Measurements from ENCODE around the gene FOXK2.

The FOXK2 gene

GRCh38 chr17:82518826-82519810 lies at the start of gene FOXK2:
FOXK2 (plus strand) TSS chr17:82519732; CDS start chr17:82519889, 157 bp downstream.
- Histone ChIP-seq H3K9ac (ENCODE audit: low read length) (peak within 1 kb of the TSS; percentile 69), H3K9me3 (ENCODE audit: control insufficient read depth, low read length) (no peaks in the 10 kb centered on the region), H3K36me3 (ENCODE audit: control insufficient read depth, insufficient read depth, low read length) (no peaks in the 10 kb centered on the region), H3K4me1 (ENCODE audit: control insufficient read depth, insufficient read depth, low read length) (peaks cover 8% of the 10 kb centered on the region), H3K27me3 (ENCODE audit: control insufficient read depth, insufficient read depth, low read length) (no peaks in the 10 kb centered on the region), H3K4me3 (ENCODE audit: low read length) (peak within 1 kb of the TSS; percentile 23)

DNA sequence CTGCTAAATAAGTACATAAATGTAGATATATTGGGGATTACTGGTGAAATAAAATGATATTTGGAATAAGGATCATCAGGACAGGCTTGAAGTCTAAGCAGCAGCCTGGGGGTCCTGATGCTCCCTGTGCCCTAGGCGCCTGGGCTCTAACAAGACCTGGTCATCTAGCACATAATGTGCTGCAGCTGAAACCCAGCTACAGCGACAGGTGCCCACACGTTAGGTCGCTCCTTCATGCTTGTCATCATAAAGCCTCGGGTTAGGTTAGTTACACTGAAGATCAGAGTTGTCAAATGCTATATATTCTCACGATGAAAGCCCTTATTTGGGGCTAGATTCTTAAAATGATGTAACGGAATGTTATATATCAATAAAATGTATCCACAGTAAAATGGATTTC lies 49.5 kb upstream of the FOXK2 start:
- no peaks in the 10 kb centered on the region for H3K4me1 ChIP-seq (ENCODE audit: control insufficient read depth, insufficient read depth, low read length)
- H3K36me3 ChIP-seq (ENCODE audit: control insufficient read depth, insufficient read depth, low read length), result peaks cover 6% of the 10 kb centered on the region
- no peaks in the 10 kb centered on the region for H3K9me3 ChIP-seq (ENCODE audit: control insufficient read depth, low read length)
- no peak overlapping the region for H3K9ac ChIP-seq (ENCODE audit: low read length)
- no peak overlapping the region for H3K4me3 ChIP-seq (ENCODE audit: low read length)
- H3K27me3 ChIP-seq (ENCODE audit: control insufficient read depth, insufficient read depth, low read length), result no peaks in the 10 kb centered on the region

GRCh38 chr17:82474223-82475010 lies 45.1 kb upstream of the FOXK2 start:
- Histone ChIP-seq H3K9me3 (ENCODE audit: control insufficient read depth, low read length) (no peaks in the 10 kb centered on the region), H3K9ac (ENCODE audit: low read length) (no peak overlapping the region), H3K36me3 (ENCODE audit: control insufficient read depth, insufficient read depth, low read length) (peaks cover 8% of the 10 kb centered on the region), H3K27me3 (ENCODE audit: control insufficient read depth, insufficient read depth, low read length) (no peaks in the 10 kb centered on the region), H3K4me3 (ENCODE audit: low read length) (no peak overlapping the region), H3K4me1 (ENCODE audit: control insufficient read depth, insufficient read depth, low read length) (no peaks in the 10 kb centered on the region)

GRCh38 chr17:82475458-82475857 lies 44.1 kb upstream of the FOXK2 start:
- Histone ChIP-seq H3K9me3 (ENCODE audit: control insufficient read depth, low read length) (no peaks in the 10 kb centered on the region), H3K4me3 (ENCODE audit: low read length) (no peak overlapping the region), H3K9ac (ENCODE audit: low read length) (no peak overlapping the region), H3K36me3 (ENCODE audit: control insufficient read depth, insufficient read depth, low read length) (peaks cover 14% of the 10 kb centered on the region), H3K4me1 (ENCODE audit: control insufficient read depth, insufficient read depth, low read length) (no peaks in the 10 kb centered on the region), H3K27me3 (ENCODE audit: control insufficient read depth, insufficient read depth, low read length) (no peaks in the 10 kb centered on the region)

GRCh38 chr17:82477934-82478333 lies 41.6 kb upstream of the FOXK2 start:
- no peaks in the 10 kb centered on the region for H3K27me3 ChIP-seq (ENCODE audit: control insufficient read depth, insufficient read depth, low read length)

GRCh38 chr17:82479602-82480001 lies 39.9 kb upstream of the FOXK2 start:
- no peaks in the 10 kb centered on the region for H3K9me3 ChIP-seq (ENCODE audit: control insufficient read depth, low read length)
- H3K4me3 ChIP-seq (ENCODE audit: low read length), result no peak overlapping the region
- peaks cover 19% of the 10 kb centered on the region for H3K36me3 ChIP-seq (ENCODE audit: control insufficient read depth, insufficient read depth, low read length)
- H3K4me1 ChIP-seq (ENCODE audit: control insufficient read depth, insufficient read depth, low read length), result no peaks in the 10 kb centered on the region
- H3K9ac ChIP-seq (ENCODE audit: low read length), result no peak overlapping the region
- no peaks in the 10 kb centered on the region for H3K27me3 ChIP-seq (ENCODE audit: control insufficient read depth, insufficient read depth, low read length)

More at GRCh38 chr17:82477934-82478333, 41.6 kb upstream of the FOXK2 start:
- Histone ChIP-seq H3K36me3 (ENCODE audit: control insufficient read depth, insufficient read depth, low read length) (peaks cover 14% of the 10 kb centered on the region), H3K4me1 (ENCODE audit: control insufficient read depth, insufficient read depth, low read length) (no peaks in the 10 kb centered on the region), H3K4me3 (ENCODE audit: low read length) (no peak overlapping the region), H3K9ac (ENCODE audit: low read length) (no peak overlapping the region), H3K9me3 (ENCODE audit: control insufficient read depth, low read length) (no peaks in the 10 kb centered on the region)

DNA sequence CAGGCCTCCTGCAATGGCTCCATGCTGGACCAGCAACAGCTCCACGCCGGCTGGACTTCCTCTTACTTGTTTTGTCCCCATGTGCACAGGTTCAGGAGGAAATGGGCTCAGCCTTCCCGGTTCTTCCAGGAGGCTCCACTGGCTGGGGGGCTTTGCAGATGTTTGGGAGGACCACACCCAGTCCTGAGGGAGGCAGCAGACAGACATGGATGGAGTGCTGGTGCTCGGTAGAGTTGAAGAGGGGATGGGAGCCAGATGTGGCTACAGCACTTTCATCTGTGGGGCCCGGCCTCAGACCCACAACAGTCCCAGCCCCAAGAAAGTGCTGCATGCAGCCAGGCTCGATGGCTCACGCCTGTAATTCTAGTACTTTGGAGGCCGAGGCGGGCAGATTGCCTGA lies 39.2 kb upstream of the FOXK2 start:
- Histone ChIP-seq H3K9ac (ENCODE audit: low read length) (no peak overlapping the region), H3K36me3 (ENCODE audit: control insufficient read depth, insufficient read depth, low read length) (peaks cover 23% of the 10 kb centered on the region), H3K9me3 (ENCODE audit: control insufficient read depth, low read length) (no peaks in the 10 kb centered on the region), H3K4me1 (ENCODE audit: control insufficient read depth, insufficient read depth, low read length) (no peaks in the 10 kb centered on the region), H3K27me3 (ENCODE audit: control insufficient read depth, insufficient read depth, low read length) (no peaks in the 10 kb centered on the region), H3K4me3 (ENCODE audit: low read length) (no peak overlapping the region)

GRCh38 chr17:82483204-82483660 lies 36.3 kb upstream of the FOXK2 start:
- no peak overlapping the region for H3K9ac ChIP-seq (ENCODE audit: low read length)
- H3K4me1 ChIP-seq (ENCODE audit: control insufficient read depth, insufficient read depth, low read length), result peaks cover 8% of the 10 kb centered on the region
- no peak overlapping the region for H3K4me3 ChIP-seq (ENCODE audit: low read length)
- peaks cover 30% of the 10 kb centered on the region for H3K36me3 ChIP-seq (ENCODE audit: control insufficient read depth, insufficient read depth, low read length)
- no peaks in the 10 kb centered on the region for H3K27me3 ChIP-seq (ENCODE audit: control insufficient read depth, insufficient read depth, low read length)
- no peaks in the 10 kb centered on the region for H3K9me3 ChIP-seq (ENCODE audit: control insufficient read depth, low read length)

DNA sequence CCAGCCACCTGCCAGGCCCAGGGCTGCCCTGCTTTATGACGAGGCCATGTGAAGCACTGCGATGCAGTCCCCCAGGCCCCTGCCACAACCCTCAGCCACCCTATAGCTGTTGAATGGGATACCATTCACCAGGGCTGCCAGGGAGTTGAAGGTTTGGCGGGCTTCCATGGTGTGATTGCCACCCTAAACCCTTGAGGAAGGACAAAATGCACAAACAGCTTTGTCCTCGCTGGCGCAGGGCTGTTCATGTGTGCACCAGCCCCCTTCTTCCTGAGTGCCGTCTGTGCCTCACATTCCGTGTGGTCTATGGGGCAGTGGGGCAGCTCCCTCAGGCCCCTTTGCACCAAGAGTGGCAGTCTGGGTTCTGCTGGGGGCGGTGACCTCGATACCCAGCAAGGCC lies 35.7 kb upstream of the FOXK2 start:
- H3K9ac ChIP-seq (ENCODE audit: low read length), result no peak overlapping the region
- no peak overlapping the region for H3K4me3 ChIP-seq (ENCODE audit: low read length)
- H3K27me3 ChIP-seq (ENCODE audit: control insufficient read depth, insufficient read depth, low read length), result no peaks in the 10 kb centered on the region
- peaks cover 8% of the 10 kb centered on the region for H3K4me1 ChIP-seq (ENCODE audit: control insufficient read depth, insufficient read depth, low read length)
- H3K36me3 ChIP-seq (ENCODE audit: control insufficient read depth, insufficient read depth, low read length), result peaks cover 27% of the 10 kb centered on the region
- no peaks in the 10 kb centered on the region for H3K9me3 ChIP-seq (ENCODE audit: control insufficient read depth, low read length)

GRCh38 chr17:82486231-82487094 lies 33.1 kb upstream of the FOXK2 start:
- Histone ChIP-seq H3K4me1 (ENCODE audit: control insufficient read depth, insufficient read depth, low read length) (peaks cover 18% of the 10 kb centered on the region), H3K27me3 (ENCODE audit: control insufficient read depth, insufficient read depth, low read length) (no peaks in the 10 kb centered on the region), H3K4me3 (ENCODE audit: low read length) (no peak overlapping the region), H3K36me3 (ENCODE audit: control insufficient read depth, insufficient read depth, low read length) (peaks cover 16% of the 10 kb centered on the region), H3K9ac (ENCODE audit: low read length) (no peak overlapping the region), H3K9me3 (ENCODE audit: control insufficient read depth, low read length) (no peaks in the 10 kb centered on the region)

DNA sequence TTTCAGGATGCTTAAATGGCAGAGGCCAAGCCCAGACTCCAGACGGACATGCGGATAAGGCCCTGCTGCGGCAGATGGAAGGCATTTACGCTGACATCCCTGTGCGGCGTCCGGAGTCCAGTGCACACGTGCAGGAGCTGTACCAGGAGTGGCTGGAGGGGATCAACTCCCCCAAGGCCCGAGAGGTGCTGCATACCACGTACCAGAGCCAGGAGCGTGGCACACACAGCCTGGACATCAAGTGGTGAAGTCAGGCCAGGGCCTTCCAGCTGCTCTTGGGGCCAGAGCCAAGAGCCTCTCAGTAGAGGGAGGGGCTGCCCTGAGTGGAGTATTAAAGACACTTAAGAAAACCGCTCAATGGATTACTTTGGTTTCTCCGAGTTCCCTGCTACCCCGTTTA lies 31.6 kb upstream of the FOXK2 start:
- no peak overlapping the region for H3K9ac ChIP-seq (ENCODE audit: low read length)
- no peaks in the 10 kb centered on the region for H3K9me3 ChIP-seq (ENCODE audit: control insufficient read depth, low read length)
- H3K27me3 ChIP-seq (ENCODE audit: control insufficient read depth, insufficient read depth, low read length), result no peaks in the 10 kb centered on the region
- peaks cover 25% of the 10 kb centered on the region for H3K4me1 ChIP-seq (ENCODE audit: control insufficient read depth, insufficient read depth, low read length)
- H3K36me3 ChIP-seq (ENCODE audit: control insufficient read depth, insufficient read depth, low read length), result peaks cover 16% of the 10 kb centered on the region
- H3K4me3 ChIP-seq (ENCODE audit: low read length), result no peak overlapping the region

All from mucosa of stomach (tissue), 1 donor.